ENCODE measurements around the gene LTBR. TPM values are rescaled to one million over a fixed set of nuclear protein-coding genes. Genes with fewer than 3 reads are reported as not detected.

Gene LTBR

DNA sequence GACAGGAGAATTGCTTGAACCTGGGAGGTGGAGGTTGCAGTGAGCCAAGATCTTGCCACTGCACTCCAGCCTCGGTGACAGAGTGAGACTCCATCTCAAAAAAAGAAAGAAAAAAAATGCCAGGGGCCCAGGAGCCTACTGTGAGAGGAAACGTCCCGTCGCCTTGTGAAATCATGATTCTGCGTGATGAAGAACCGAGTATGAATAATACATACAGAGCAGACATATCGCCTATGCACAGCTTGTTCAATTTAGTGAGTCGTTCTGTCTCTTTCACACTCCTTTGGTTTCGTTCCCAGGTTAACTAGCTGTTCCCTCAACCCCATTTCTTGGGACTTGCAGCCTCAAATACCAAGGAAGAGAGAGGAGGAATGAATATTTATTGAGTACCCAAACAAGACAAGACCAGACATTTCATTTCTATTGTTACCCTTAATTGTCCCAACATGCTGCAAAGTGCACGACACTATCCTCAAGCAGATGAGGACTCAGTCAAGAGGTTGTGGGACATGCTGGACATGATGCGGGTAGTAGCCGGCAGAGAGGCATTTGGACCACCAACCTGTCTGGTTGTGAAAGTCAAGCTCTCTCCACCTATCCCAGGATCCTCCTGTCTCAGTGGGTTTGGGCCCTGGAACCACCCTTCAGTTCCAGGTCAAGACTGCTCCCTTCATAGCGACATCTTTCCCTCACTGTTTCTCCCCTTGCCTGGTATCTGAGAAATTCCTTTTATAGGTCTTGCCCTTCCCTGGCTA, 52.2 kb downstream of the LTBR start:
- Histone ChIP-seq H3K36me3 (ENCODE audit: control insufficient read depth, insufficient read depth, low read length) (no peaks in the 10 kb centered on the region), H4K5ac (ENCODE audit: low read length) (no peak overlapping the region), H3K23ac (ENCODE audit: low read length) (no peak overlapping the region), H4K8ac (ENCODE audit: low read depth, low read length) (no peak overlapping the region), H3K4ac (ENCODE audit: low read depth, low read length) (no peak overlapping the region), H3K56ac (ENCODE audit: low read length) (no peak overlapping the region), H3K27ac (ENCODE audit: low read depth, low read length) (no peak overlapping the region), H3K18ac (ENCODE audit: low read length) (no peak overlapping the region), H2BK15ac (replicated peaks; ENCODE audit: low read depth) (no peak overlapping the region), H3K79me1 (ENCODE audit: low read length) (no peaks in the 10 kb centered on the region), H2BK5ac (ENCODE audit: low read length) (no peak overlapping the region), H2BK120ac (ENCODE audit: low read depth, low read length) (no peak overlapping the region), H3K4me3 (ENCODE audit: low read length) (no peak overlapping the region), H3K27me3 (ENCODE audit: insufficient read depth, low read length, poor library complexity) (no peaks in the 10 kb centered on the region), H3K4me2 (ENCODE audit: low read length) (no peak overlapping the region), H3K4me1 (ENCODE audit: control insufficient read depth, low read depth, low read length) (no peaks in the 10 kb centered on the region), H2AK5ac (ENCODE audit: low read length) (no peak overlapping the region), H3K79me2 (ENCODE audit: control insufficient read depth, insufficient read depth, low read length) (no peaks in the 10 kb centered on the region), H3K9ac (ENCODE audit: low read length) (no peak overlapping the region)
- no CpG with 5 or more reads among the region's 13 CpGs for WGBS (ENCODE audit: extremely low coverage, insufficient coverage, low lambda C conversion rate)
- no peak for DNase-seq

DNA sequence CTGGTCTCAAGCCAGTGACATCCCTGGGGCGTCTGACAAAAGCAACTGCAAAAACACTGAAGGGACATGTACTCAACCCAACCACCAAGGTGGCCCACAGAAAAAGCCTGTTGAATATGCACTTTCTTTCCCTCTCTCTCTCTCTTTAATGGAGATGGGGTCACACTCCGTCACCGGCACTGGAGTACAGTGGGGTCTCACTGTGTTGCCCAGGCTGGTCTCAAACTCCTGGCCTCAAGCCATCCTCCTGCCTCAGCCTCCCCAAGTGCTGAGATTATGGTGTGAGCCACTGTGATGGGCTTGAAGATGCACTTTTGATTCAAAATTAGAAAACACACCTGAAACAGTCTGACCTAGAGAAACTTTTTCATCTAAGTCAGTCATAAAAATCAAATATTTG, 53.6 kb downstream of the LTBR start:
- Histone ChIP-seq H3K56ac (ENCODE audit: low read length) (no peak overlapping the region), H3K9ac (ENCODE audit: low read length) (no peak overlapping the region), H3K27ac (ENCODE audit: low read depth, low read length) (no peak overlapping the region), H3K23ac (ENCODE audit: low read length) (no peak overlapping the region), H3K18ac (ENCODE audit: low read length) (no peak overlapping the region), H4K8ac (ENCODE audit: low read depth, low read length) (no peak overlapping the region), H3K4me2 (ENCODE audit: low read length) (no peak overlapping the region), H3K79me1 (ENCODE audit: low read length) (no peaks in the 10 kb centered on the region), H3K27me3 (ENCODE audit: insufficient read depth, low read length, poor library complexity) (no peaks in the 10 kb centered on the region), H3K4me3 (ENCODE audit: low read length) (no peak overlapping the region), H2BK120ac (ENCODE audit: low read depth, low read length) (no peak overlapping the region), H4K5ac (ENCODE audit: low read length) (no peak overlapping the region), H2AK5ac (ENCODE audit: low read length) (no peak overlapping the region), H3K36me3 (ENCODE audit: control insufficient read depth, insufficient read depth, low read length) (no peaks in the 10 kb centered on the region), H3K79me2 (ENCODE audit: control insufficient read depth, insufficient read depth, low read length) (no peaks in the 10 kb centered on the region), H2BK5ac (ENCODE audit: low read length) (no peak overlapping the region), H3K4me1 (ENCODE audit: control insufficient read depth, low read depth, low read length) (no peaks in the 10 kb centered on the region), H3K4ac (ENCODE audit: low read depth, low read length) (no peak overlapping the region), H2BK15ac (replicated peaks; ENCODE audit: low read depth) (no peak overlapping the region)
- no peak for DNase-seq
- WGBS (ENCODE audit: extremely low coverage, insufficient coverage, low lambda C conversion rate) = no CpG with 5 or more reads among the region's 3 CpGs

DNA sequence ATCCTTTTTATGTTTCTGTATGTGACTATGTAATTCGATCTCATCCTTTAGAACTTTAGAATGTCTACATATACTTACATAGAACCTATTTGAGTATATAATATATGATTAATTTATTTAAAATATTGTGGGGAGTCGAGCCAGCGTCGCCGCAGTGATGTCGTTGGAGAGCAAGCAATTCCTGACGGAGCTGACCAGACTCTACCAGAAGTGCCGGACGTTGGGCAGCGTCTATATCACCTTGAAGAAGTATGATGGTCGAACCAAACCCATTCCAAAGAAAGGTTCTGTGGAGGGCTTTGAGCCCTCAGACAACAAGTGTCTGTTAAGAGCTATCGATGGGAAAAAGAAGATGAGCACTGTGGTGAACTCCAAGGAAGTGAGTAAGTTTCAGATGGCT, 54.4 kb downstream of the LTBR start:
- H3K9ac ChIP-seq (ENCODE audit: low read length) = no peak overlapping the region
- no peak overlapping the region for H2AK5ac ChIP-seq (ENCODE audit: low read length)
- no peaks in the 10 kb centered on the region for H3K4me1 ChIP-seq (ENCODE audit: control insufficient read depth, low read depth, low read length)
- no peak overlapping the region for H3K4ac ChIP-seq (ENCODE audit: low read depth, low read length)
- H3K23ac ChIP-seq (ENCODE audit: low read length) = no peak overlapping the region
- H3K27me3 ChIP-seq (ENCODE audit: insufficient read depth, low read length, poor library complexity) = no peaks in the 10 kb centered on the region
- no peak overlapping the region for H2BK120ac ChIP-seq (ENCODE audit: low read depth, low read length)
- H3K79me1 ChIP-seq (ENCODE audit: low read length) = no peaks in the 10 kb centered on the region
- H3K79me2 ChIP-seq (ENCODE audit: control insufficient read depth, insufficient read depth, low read length) = no peaks in the 10 kb centered on the region
- no peak overlapping the region for H4K8ac ChIP-seq (ENCODE audit: low read depth, low read length)
- H3K27ac ChIP-seq (ENCODE audit: low read depth, low read length) = no peak overlapping the region
- H2BK15ac ChIP-seq (replicated peaks; ENCODE audit: low read depth) = no peak overlapping the region
- H3K18ac ChIP-seq (ENCODE audit: low read length) = no peak overlapping the region
- H3K4me2 ChIP-seq (ENCODE audit: low read length) = no peak overlapping the region
- no peak overlapping the region for H4K5ac ChIP-seq (ENCODE audit: low read length)
- no peak overlapping the region for H3K56ac ChIP-seq (ENCODE audit: low read length)
- H3K36me3 ChIP-seq (ENCODE audit: control insufficient read depth, insufficient read depth, low read length) = no peaks in the 10 kb centered on the region
- WGBS (ENCODE audit: extremely low coverage, insufficient coverage, low lambda C conversion rate) = 100% methylated on average over 5 of the region's 12 CpGs
- H3K4me3 ChIP-seq (ENCODE audit: low read length) = no peak overlapping the region
- no peak for DNase-seq
- H2BK5ac ChIP-seq (ENCODE audit: low read length) = no peak overlapping the region

DNA sequence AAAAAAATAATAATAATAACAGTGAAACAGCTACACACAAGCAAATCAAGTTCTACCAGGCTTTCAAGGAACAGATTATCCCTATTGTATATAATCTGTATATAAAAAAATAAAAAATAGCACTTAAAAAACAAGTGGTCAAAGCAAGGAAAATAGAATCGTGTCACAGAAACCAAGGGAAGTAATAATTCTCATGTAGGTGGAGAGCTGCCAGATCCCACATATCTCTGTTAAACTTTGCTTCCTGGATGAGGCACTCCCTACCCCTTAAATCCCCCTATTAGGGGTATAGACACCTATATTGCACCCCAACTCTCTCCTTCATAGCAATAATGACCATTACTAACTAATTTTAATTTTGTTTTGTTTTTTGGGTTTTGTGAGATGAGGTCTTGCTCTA, 56.4 kb downstream of the LTBR start:
- Histone ChIP-seq H3K27me3 (ENCODE audit: insufficient read depth, low read length, poor library complexity) (no peaks in the 10 kb centered on the region), H2BK120ac (ENCODE audit: low read depth, low read length) (no peak overlapping the region), H3K56ac (ENCODE audit: low read length) (no peak overlapping the region), H3K4me2 (ENCODE audit: low read length) (no peak overlapping the region), H3K36me3 (ENCODE audit: control insufficient read depth, insufficient read depth, low read length) (no peaks in the 10 kb centered on the region), H3K4me1 (ENCODE audit: control insufficient read depth, low read depth, low read length) (no peaks in the 10 kb centered on the region), H3K9ac (ENCODE audit: low read length) (no peak overlapping the region), H3K23ac (ENCODE audit: low read length) (no peak overlapping the region), H4K8ac (ENCODE audit: low read depth, low read length) (no peak overlapping the region), H4K5ac (ENCODE audit: low read length) (no peak overlapping the region), H3K18ac (ENCODE audit: low read length) (no peak overlapping the region), H2BK15ac (replicated peaks; ENCODE audit: low read depth) (no peak overlapping the region), H3K27ac (ENCODE audit: low read depth, low read length) (no peak overlapping the region), H2BK5ac (ENCODE audit: low read length) (no peak overlapping the region), H3K79me1 (ENCODE audit: low read length) (no peaks in the 10 kb centered on the region), H2AK5ac (ENCODE audit: low read length) (no peak overlapping the region), H3K4me3 (ENCODE audit: low read length) (no peak overlapping the region), H3K4ac (ENCODE audit: low read depth, low read length) (no peak overlapping the region), H3K79me2 (ENCODE audit: control insufficient read depth, insufficient read depth, low read length) (no peaks in the 10 kb centered on the region)
- DNase-seq = no peak
- no CpG with 5 or more reads among the region's 1 CpG for WGBS (ENCODE audit: extremely low coverage, insufficient coverage, low lambda C conversion rate)

Small RNA genes lying within 50 kb of the gene (small RNA-seq; reads per million reads assigned to genes)
- gene RN7SL391P (ENCODE audit: insufficient read depth) = not detected

Data from mesendoderm (in vitro differentiated cells).